Measurements from ENCODE around the gene ARL15.
"Not testable (repeated sequence)": the region's sequence is repeated elsewhere in the genome, so short reads cannot be mapped to it uniquely, and the experiment has no call there.

Gene ARL15

DNA sequence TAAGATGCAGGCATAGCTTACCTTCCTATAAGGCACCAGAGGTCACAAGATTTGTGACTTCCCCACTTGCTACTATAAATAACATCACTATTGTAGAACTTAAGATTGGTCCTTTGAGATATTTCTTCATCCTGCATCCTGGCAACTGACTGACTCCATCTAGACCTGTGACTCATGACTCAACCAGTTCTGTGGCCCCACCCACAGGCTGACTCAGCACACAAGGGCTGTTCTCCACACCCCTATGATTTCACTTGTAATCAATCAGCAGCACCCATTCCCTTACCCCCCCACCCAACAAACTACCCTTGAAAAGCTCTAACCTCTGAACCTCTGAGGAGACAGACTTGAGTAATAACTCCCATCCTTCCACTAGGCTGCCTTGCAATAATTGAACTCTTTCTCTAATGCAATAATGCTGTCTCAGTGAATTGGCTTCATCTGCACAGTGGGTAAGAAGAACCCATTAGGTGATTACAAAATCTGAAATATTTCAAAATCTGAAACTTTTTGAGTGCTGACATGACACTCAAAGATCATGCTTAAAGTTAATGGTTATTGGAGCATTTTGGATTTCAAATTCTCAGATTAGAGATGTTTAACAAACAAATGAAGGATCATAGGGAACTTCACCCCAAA, 296.7 kb downstream of the ARL15 start:
- no peak for DNase-seq

GRCh38 chr5:54009828-54010227, 300.5 kb downstream of the ARL15 start:
- no peak for DNase-seq

DNA sequence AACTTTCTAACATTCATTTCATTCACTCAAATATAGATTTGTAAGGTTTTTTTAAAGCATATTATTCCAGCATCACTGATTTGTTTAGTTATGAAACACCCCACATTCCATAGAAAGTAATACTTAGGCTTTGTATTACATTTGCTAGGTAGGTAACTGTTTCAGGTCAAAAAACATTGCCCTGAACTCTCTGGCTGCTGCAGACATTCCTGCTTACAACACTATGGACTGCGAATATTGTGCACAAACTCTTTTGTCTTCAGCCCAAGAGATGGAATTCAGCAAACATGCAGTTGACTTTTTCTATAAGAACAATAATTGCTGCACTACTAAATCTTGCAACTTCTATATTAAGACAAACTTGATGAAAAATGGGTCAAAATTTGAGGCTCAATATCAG, 301.0 kb downstream of the ARL15 start:
- no peak for DNase-seq

DNA sequence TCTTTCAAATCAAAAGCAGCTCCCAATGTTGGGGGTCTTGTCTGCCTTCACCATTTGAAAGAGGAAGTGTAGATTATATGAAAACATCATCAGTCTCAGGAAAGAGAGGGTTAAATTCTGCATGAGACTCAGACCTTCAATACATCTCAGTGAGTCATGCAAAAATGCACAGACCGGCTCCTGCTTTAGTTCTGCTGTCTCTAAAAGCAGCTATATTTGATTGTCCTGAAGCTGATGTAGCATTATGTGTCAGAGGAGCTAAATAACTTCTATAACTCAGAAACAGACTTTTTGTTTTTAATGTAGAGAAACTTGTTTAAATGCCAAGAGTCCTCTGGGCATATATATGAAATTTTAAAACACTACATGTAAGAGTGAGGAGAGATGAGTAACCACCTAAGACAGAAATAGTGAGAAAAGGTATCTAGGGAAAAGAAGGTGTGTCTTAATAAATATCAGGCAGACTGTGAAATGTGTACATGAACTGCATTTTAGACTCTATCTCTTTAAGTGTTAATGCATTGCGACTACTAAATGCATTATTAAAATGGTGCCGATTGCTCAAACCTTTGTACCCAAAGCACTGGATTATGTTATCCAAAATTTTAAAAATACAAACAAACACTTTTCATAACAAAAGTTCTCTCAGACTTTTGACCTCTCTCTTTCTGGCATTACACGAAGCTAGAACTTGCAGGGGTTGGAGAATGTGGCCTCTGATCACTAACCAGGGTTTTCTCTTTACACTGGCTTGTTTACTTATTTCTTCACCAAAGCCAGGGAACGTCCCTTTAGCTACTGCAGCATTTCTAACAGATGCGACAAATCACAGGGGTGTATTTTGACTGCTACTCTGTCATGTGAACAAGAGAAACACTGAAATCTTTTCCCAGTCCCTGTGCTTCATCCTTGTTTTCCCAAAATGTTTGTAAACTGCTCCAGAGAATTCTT, 302.3 kb downstream of the ARL15 start:
- no peak for DNase-seq

GRCh38 chr5:54004697-54005096, 305.7 kb downstream of the ARL15 start:
- no peak for DNase-seq

GRCh38 chr5:54002779-54003178, 307.6 kb downstream of the ARL15 start:
- no peak for DNase-seq

DNA sequence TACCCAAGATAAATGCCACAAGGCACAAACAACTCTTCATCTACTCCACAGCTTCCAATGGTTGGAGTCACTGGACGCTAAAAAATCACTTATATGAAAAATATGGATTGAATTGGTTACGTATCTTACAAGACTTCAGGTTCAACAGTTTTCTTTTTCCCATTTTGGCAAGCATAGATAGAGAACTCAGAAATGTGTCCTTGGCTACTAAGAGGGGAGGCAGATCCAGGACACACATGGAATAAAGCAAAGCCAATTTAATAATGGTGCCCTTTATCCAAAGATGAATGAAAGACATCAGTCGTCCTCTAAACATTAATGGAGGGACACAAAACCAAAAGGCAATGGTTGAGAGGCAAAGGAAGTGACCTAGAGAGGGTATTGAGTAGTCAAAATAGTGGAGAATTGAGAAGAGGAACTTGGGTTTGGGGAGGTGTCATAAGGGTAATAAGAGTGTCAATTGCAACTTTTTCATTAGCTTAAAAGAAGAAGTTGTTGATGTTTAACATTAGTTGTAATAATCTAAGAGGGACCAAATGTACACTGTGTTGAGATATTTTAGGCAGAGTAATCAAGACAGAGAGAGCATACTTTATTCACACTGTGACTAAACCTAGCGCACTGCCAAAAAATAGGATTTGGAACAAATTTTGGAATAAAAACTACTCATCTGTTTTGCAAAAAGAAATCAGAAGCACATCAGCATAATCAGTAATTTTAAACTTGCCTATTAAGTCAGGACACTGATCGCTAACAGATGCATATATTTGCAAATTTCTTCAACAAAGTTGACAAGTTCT, 308.2 kb downstream of the ARL15 start:
- DNase-seq = no peak

DNA sequence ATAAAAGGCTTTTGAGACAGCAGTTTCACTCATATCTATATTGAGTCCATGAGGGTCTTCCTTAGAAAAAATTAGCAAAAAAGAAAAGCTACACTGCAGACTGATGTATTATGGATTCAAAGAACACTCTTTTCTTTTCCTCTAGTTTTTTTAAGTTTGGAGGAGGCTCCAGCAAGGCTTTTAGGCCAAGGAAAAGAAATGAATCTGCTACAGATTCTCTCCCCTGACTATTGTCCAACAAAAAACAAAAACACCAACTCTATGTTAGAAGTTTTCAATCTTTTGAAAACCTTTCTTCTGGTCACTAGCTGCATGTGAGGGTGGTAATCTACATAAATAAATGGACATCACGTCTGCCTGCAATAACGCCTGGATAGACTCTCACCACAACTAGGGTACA, 310.4 kb downstream of the ARL15 start:
- DNase-seq = no peak

GRCh38 chr5:53997736-53998627, 312.4 kb downstream of the ARL15 start:
- no peak for DNase-seq

DNA sequence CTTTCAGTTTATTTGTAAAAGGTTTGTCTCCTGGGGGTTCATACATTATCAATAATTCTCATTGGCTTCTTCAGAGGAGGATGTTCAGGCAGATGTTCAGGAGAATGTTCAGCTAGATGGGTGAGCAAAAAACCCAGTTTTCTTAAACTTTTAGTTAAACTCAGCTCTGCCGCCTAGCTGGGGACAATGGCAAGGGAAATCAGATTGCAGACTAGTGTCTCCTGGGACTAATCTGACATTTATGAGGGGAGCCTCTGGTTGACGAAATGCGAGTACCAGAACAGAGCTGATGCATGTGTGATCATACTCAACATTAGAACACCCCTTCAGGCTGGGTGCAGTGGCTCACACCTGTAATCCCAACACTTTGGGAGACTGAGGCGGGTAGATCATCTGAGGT, 314.4 kb downstream of the ARL15 start:
- no peak for DNase-seq

- DNase-seq = no peak
Observed at GRCh38 chr5:53994148-53994547, 316.2 kb downstream of the ARL15 start.

GRCh38 chr5:53991942-53992341, 318.4 kb downstream of the ARL15 start:
- DNase-seq = peak; percentile 3

DNA sequence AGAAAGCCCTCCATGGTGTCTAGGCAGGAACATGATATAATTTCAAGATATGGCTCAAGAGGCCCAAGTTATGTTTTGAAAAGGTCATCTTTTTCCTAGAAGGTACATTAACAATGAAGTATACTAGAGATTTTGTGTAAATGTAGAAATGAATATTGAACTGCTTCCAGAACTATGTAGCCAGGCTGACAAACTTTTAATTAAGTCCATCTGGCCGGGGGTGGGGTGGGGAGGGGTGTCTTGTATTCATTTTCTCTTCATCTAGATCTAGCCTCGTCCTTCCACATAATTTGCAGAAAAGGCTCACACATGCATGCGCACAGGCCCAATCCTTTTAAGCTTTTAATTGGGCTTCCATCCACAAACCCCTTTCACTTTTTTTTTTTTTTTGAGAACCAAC, 323.3 kb downstream of the ARL15 start:
- no peak for DNase-seq

- no peak for DNase-seq
Observed at GRCh38 chr5:53985796-53986195, 324.6 kb downstream of the ARL15 start.

- no peak for DNase-seq
Observed at GRCh38 chr5:53984971-53985370, 325.4 kb downstream of the ARL15 start.

- no peak for DNase-seq
Observed at GRCh38 chr5:53983568-53984460, 326.6 kb downstream of the ARL15 start.

DNA sequence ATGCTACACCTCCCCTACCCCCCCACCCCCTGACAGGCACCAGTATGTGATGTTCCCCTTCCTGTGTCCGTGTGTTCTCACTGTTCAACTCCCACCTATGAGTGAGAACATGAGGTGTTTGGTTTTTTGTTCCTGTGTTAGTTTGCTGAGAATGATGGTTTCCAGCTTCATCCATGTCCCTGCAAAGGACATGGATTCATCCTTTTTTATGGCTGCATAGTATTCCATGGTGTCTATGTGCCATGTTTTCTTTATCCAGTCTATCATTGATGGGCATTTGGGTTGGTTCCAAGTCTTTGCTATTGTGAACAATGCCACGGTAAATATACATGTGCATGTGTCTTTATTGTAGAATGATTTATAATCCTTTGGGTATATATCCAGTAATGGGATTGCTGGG, 328.1 kb downstream of the ARL15 start:
- not testable (repeated sequence) for DNase-seq

DNA sequence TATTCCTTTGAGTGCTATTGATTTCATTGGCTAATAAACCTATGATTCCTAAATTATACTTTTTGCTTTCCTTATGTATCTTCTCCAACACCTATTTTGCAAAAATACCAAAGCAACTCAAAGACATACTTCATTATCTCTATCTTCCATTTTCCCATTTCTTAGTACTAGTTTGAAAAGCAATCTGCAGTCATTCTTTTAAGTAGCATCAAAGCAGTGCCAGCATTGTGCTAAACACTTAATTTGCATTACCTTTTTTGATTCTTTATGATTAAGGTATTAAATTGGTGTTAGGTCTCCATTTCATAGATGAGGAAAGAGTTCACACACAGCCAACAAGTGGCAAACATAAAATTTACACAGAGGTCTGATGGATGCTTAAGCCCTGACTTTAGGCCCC, 330.3 kb downstream of the ARL15 start:
- no peak for DNase-seq

DNA sequence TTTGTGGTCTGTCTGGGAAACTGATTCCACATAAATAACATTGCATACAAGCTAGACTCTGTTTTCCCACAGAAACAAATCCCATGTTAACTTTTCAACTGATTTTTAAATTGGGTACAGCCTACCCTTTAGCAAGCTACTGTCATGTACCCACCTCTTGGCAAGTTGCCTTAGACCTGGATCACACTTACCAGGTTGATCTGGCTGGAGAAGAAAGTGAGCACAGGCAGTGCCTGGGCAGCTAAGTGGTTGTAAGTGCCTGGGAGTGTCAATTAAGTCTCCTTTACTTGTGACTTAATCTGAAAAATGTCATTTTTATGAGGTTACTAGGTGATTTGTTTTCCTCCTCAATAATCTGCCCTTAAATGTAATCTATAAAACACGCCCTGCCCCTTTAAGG, 336.4 kb downstream of the ARL15 start:
- DNase-seq = no peak

GRCh38 chr5:53972314-53972713, 338.1 kb downstream of the ARL15 start:
- DNase-seq = no peak

DNA sequence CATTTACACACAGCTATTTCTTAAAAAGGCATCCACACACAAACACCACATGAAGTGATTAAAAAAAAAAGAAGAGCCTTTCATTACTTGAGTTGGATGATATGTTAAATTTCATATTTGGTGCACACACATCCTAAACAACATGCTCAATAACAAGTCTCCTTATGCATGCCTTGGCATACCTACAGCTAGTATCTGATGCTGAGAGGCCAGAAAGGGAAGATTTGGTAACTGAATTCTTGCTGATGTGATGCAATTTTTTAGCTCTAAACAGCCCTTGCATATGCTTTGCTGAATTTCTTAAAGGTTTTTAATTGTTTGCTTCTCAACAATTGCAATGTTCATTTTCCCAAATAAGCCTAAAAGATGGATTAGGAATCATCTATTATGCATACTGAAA, 338.8 kb downstream of the ARL15 start:
- no peak for DNase-seq
